Lower leg skin (tissue), 3 donors: ENCODE results near the gene AGPAT2.

Experiments used
- POLR2A ChIP-seq, 2 donors: fragments of 450-650 bp; IDR thresholded peaks; one replicate each; pipeline ENCODE4 v1.6.1; 2016 to 2017; ENCODE audit warnings: antibody characterized with exemption in 2 of 2, mild to moderate bottlenecking in 1 of 2, moderate library complexity in 1 of 2
- TF ChIP-seq, protein P1 (sequence below), 3 donors: fragments of 450-650 bp; IDR thresholded peaks; one replicate each; pipeline ENCODE4 v1.5.1; 2016; ENCODE audit warnings: antibody characterized with exemption in 3 of 3, mild to moderate bottlenecking in 3 of 3, moderate library complexity in 2 of 3

GRCh38 chr9:136676920-136677686, 10.2 kb downstream of the AGPAT2 start:
- TF ChIP-seq, protein P1, sequence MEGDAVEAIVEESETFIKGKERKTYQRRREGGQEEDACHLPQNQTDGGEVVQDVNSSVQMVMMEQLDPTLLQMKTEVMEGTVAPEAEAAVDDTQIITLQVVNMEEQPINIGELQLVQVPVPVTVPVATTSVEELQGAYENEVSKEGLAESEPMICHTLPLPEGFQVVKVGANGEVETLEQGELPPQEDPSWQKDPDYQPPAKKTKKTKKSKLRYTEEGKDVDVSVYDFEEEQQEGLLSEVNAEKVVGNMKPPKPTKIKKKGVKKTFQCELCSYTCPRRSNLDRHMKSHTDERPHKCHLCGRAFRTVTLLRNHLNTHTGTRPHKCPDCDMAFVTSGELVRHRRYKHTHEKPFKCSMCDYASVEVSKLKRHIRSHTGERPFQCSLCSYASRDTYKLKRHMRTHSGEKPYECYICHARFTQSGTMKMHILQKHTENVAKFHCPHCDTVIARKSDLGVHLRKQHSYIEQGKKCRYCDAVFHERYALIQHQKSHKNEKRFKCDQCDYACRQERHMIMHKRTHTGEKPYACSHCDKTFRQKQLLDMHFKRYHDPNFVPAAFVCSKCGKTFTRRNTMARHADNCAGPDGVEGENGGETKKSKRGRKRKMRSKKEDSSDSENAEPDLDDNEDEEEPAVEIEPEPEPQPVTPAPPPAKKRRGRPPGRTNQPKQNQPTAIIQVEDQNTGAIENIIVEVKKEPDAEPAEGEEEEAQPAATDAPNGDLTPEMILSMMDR (IDR thresholded peaks at IDR 0.05) = no peak
- no peak for TF ChIP-seq POLR2A (IDR thresholded peaks at IDR 0.05)
